ENCODE measurements around the gene PLLP.
"Not testable (repeated sequence)": the region's sequence is repeated elsewhere in the genome, so short reads cannot be mapped to it uniquely, and the experiment has no call there.

Gene PLLP

DNA sequence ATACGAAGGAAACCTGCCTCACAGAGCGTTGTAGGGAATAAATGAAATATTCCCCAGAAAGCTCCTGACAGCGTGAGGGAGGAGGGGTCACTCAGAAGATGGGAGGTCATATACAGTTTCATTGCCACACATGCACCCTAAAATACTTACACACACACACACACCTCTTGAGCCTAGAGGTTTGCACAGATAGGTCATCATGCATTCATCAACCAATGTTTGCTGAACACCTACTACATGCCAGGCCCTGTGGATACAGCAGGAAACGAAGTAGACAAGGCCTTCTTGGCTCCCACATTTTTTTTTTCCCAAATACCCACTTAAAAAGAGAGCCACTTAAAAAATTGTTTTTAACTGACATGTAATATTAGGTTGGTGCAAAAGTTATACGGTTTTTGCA, 907 bp upstream of the PLLP start:
- Mint-ChIP-seq H3K36me3 (ENCODE audit: low read depth) (no peaks in the 10 kb centered on the region), H3K9me3 (no peaks in the 10 kb centered on the region), H3K4me3 (no peak overlapping the region), H3K27me3 (ENCODE audit: low read depth) (peaks cover 38% of the 10 kb centered on the region), H3K27ac (no peak overlapping the region), H3K4me1 (ENCODE audit: low read depth) (peaks cover 27% of the 10 kb centered on the region)

DNA sequence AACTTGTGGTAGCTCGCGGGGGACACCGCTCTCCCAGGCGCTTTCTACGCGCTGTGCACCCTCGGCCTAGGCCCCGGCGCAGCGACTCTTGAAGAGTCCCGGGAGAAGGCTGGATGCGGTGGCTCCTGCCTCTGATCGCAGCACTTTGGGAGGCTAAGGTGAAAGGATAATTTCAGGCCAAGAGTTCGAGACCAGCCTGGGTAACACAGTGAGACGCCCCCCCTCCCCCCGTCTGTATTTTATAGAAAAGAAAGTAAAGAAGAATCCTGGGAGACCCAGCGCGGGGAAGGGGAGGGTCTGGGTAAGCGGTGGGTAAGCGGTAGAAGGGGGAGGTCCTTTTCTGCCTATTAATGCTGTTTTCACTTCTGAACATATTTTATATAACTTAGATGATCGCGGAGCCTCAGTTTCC, 486 bp upstream of the PLLP start:
- Mint-ChIP-seq H3K4me1 (ENCODE audit: low read depth) (peaks cover 25% of the 10 kb centered on the region), H3K27me3 (ENCODE audit: low read depth) (peaks cover 39% of the 10 kb centered on the region), H3K36me3 (ENCODE audit: low read depth) (no peaks in the 10 kb centered on the region), H3K9me3 (no peaks in the 10 kb centered on the region), H3K27ac (no peak overlapping the region), H3K4me3 (peak overlapping the region; percentile 70)

DNA sequence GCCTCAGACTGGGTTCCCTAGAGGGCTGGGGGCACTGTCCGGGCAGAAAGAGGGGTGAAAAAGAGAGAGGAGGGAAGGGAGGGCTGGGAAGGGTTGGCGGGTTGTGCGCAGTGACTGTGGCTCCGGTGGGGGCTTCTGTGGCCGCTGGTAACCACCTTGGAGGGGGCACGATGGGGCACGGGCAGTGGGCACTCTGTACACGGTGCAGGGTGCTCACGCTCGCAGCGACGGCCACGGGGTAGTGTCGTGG, 588 bp downstream of the PLLP start:
- no peaks in the 10 kb centered on the region for H3K9me3 Mint-ChIP-seq
- no peaks in the 10 kb centered on the region for H3K36me3 Mint-ChIP-seq (ENCODE audit: low read depth)
- H3K4me1 Mint-ChIP-seq (ENCODE audit: low read depth) = peaks cover 19% of the 10 kb centered on the region
- peak overlapping the region; percentile 81 for H3K4me3 Mint-ChIP-seq
- peaks cover 39% of the 10 kb centered on the region for H3K27me3 Mint-ChIP-seq (ENCODE audit: low read depth)
- H3K27ac Mint-ChIP-seq = no peak overlapping the region

DNA sequence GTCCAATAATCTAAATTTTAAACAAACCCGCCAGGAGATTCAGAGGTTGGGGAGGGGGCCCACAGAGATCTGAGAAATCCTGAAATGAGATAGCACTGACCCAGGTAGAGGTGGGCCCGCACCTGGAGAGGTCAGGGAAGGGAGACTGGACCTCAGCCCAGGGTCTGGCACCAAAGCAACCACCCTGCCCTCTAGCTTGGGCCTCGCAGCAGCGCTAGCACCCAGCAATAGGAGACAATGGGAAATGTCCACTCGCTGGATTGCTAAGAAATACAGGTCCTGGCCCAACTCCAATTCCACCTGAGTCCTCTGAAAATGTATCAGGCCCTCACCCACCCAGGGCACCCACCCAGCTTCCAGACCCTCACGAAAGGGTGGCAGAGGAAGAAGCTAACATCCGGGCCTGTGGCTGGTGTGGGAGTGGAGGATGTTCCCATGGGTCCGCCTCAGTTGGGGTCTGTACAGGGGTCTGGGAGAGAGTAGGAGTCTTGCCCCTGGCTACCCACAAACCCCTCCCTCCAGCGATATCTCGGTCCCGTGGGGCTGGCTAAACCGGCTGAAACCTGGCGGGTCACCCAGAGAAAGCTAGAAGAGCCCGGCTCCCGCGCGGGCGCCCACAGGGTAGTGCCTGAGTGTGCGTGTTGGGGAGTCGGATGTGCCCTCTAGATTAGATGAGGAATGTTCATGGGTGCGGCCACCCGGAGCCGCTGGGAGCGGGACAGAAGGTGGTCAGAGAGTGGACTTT, 1.1 kb downstream of the PLLP start:
- no peak overlapping the region for H3K27ac Mint-ChIP-seq
- H3K27me3 Mint-ChIP-seq (ENCODE audit: low read depth) = peaks cover 39% of the 10 kb centered on the region
- peaks cover 19% of the 10 kb centered on the region for H3K4me1 Mint-ChIP-seq (ENCODE audit: low read depth)
- no peaks in the 10 kb centered on the region for H3K36me3 Mint-ChIP-seq (ENCODE audit: low read depth)
- H3K4me3 Mint-ChIP-seq = peak overlapping the region; percentile 81
- no peaks in the 10 kb centered on the region for H3K9me3 Mint-ChIP-seq

DNA sequence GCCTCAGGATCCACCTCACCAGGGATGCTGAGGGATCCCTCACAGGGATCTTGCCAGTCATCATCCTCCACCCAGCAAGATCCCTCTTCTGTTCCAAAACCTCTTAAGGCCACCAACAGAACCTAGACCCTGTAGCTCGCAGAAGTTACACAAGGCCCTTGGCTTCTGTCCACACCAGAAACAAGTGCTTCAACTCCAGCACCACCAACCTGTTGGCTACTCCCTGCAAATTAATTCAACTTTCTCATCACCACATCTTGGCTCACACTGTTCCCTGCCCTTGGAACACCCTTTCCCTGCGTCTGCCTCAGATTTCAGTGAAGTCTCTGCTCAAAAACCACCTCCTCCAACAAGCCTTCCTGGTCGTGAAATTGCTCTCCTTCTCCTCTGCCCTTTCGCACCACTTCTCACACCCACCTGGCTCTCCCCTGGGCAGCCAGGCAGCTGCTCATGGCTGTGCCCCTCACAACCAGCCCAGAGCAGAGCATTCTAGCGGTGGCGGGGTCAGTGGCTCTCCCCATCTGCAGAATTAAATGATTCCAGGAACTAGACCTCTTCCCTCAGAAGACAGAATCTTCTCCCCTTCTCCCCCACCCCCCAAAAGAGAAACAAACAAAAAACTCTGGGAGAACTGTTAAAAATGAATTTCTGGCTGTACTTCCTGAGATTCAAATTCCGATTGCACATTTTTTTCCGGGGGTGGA, 1.8 kb downstream of the PLLP start:
- Mint-ChIP-seq H3K9me3 (no peaks in the 10 kb centered on the region), H3K4me3 (no peak overlapping the region), H3K36me3 (ENCODE audit: low read depth) (no peaks in the 10 kb centered on the region), H3K27ac (no peak overlapping the region), H3K4me1 (ENCODE audit: low read depth) (peaks cover 24% of the 10 kb centered on the region), H3K27me3 (ENCODE audit: low read depth) (peaks cover 42% of the 10 kb centered on the region)

DNA sequence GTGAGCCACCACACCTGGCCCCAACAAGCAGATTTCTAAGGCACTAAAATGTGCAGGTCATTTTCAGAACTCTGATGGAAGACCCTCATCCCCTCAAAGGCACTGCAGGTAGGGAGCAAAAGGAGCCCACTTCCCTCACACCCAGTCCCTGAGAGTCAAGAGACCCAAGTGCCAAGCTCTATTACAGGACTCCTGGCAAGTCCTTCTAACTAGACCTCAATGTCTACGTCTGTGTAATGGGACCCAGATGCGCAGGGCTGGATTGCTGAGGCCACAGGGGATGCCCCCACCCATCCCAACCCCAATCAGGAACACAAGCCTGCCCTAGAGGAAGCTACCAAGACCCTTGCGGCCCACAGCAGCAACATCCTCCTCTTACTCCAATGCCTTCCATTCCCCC, 2.7 kb downstream of the PLLP start:
- no peaks in the 10 kb centered on the region for H3K36me3 Mint-ChIP-seq (ENCODE audit: low read depth)
- peak overlapping the region; percentile 8 for H3K27ac Mint-ChIP-seq
- peaks cover 31% of the 10 kb centered on the region for H3K4me1 Mint-ChIP-seq (ENCODE audit: low read depth)
- H3K9me3 Mint-ChIP-seq = no peaks in the 10 kb centered on the region
- no peak overlapping the region for H3K4me3 Mint-ChIP-seq
- H3K27me3 Mint-ChIP-seq (ENCODE audit: low read depth) = peaks cover 44% of the 10 kb centered on the region

DNA sequence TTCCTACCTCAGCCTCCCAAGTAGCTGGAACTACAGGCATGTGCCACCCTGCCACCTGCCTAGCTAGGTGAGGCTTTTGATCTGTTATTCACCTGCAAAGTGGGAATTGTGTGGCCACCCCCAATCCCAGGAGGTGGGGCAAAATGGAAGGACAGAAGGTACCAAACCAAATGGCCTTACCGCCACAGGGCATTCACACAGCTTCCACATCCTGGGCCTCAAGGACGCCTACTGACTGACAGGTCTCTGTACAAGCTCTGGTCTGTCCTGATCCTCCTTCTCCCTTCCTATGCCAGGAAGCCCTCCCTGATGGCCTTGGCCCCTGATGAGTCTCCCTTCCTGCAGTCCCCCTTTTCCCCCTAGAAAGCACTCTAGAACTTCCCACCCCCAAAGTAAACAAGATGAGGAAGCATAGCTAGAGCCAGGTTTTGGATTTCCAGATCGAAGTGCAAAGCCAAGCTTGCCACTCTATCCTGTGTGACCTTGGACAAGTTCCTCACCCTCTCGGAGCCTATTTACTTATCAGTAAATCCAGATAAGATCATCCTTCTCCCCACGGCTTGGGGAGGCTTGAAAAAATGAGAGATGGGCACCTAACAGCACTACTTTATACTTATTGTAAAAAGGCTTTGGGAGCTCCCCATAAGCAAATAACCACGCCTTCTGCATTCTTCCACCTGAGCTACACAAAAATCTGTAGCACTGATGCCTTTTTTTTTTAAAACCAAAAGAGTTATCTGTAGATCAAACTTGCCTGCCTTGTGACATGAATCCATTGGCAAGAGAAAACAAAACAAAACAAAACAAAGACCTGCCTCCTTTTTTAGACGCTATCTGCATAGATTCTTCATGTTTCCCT, 4.5 kb downstream of the PLLP start:
- Mint-ChIP-seq H3K4me1 (ENCODE audit: low read depth) (peaks cover 35% of the 10 kb centered on the region), H3K27me3 (ENCODE audit: low read depth) (peaks cover 40% of the 10 kb centered on the region), H3K36me3 (ENCODE audit: low read depth) (no peaks in the 10 kb centered on the region), H3K4me3 (no peak overlapping the region), H3K27ac (no peak overlapping the region), H3K9me3 (no peaks in the 10 kb centered on the region)

DNA sequence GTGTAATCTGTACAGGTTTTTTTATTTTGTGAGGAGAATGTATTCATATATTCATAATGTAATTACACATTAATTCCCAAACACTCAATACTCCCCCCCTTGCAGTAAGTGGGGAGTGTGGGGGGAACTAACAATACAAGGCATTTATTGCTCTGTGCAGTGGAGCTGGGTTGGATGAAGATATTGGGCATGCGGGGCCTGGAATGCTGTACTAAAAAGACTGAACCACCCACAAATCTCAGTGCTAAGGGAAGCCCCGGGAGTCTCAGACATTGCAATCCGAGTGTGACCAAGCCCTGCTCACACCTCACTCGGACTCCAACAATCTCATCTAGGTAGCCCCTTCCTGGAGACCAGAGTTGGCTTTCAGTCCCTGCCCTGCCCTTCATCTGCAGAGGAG, 6.0 kb downstream of the PLLP start:
- Mint-ChIP-seq H3K27me3 (ENCODE audit: low read depth) (peaks cover 31% of the 10 kb centered on the region), H3K36me3 (ENCODE audit: low read depth) (no peaks in the 10 kb centered on the region), H3K4me3 (no peak overlapping the region), H3K9me3 (no peaks in the 10 kb centered on the region), H3K27ac (no peak overlapping the region), H3K4me1 (ENCODE audit: low read depth) (peaks cover 35% of the 10 kb centered on the region)

DNA sequence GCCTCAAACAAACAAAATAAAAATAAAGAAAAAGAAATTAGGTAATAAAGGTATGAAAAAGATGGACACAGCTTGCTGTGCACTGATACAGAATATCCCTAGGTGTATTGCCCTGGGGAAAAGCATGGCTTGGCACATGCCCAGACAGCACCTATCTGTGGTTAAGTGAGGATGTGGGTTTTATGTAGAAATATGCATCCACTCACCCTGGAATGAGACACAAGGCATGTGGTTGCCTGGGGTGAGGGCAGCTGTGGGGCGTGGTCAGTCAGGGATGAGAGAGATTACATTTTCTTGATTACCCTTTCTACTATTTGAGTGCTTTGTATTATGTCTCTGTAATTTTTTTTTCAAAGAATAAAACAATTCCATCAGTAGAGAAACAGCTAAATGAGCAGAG, 6.9 kb downstream of the PLLP start:
- no peaks in the 10 kb centered on the region for H3K36me3 Mint-ChIP-seq (ENCODE audit: low read depth)
- no peak overlapping the region for H3K4me3 Mint-ChIP-seq
- H3K4me1 Mint-ChIP-seq (ENCODE audit: low read depth) = peaks cover 32% of the 10 kb centered on the region
- H3K27ac Mint-ChIP-seq = peak overlapping the region; percentile 63
- peaks cover 22% of the 10 kb centered on the region for H3K27me3 Mint-ChIP-seq (ENCODE audit: low read depth)
- H3K9me3 Mint-ChIP-seq = no peaks in the 10 kb centered on the region

DNA sequence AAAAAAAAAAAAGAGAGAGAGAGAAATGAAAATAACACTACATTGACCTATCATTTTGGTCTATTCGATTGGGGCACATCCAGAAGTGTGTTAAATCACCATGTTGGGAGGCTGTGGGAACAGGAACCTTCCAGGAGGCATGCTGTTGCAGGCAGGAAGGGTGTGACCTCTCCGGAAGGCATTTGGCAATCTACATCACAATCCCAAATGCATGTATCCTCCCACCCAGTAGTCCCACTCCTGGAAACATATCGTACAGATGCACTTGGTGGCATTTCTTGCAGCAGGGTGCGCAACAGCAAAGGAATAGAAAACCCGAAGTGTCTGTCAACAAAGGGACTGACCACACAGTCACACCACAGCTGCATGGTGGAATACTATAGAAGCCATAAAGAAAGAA, 7.9 kb downstream of the PLLP start:
- Mint-ChIP-seq H3K36me3 (ENCODE audit: low read depth) (no peaks in the 10 kb centered on the region), H3K4me1 (ENCODE audit: low read depth) (peaks cover 31% of the 10 kb centered on the region), H3K4me3 (no peak overlapping the region), H3K9me3 (no peaks in the 10 kb centered on the region), H3K27me3 (ENCODE audit: low read depth) (peaks cover 13% of the 10 kb centered on the region), H3K27ac (peak overlapping the region; percentile 13)

DNA sequence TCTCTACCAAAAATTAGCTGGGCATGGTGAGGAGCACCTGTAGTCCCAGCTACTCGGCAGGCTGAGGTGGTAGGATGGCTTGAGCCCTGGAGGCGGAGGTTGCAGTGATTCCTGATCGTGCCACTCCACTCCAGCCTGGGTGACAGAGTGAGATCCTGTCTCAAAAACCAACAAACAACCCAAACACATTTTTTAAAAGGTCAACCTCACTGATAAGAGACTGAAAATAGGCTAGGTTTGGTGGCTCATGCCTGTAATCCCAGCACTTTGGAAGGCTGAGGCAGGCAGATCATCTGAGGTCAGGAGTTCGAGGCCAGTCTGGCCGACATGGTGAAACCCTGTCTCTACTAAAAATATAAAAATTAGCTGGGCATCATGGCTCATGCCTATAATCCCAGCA, 8.5 kb downstream of the PLLP start:
- peaks cover 29% of the 10 kb centered on the region for H3K4me1 Mint-ChIP-seq (ENCODE audit: low read depth)
- H3K27ac Mint-ChIP-seq = peak overlapping the region; percentile 4
- not testable (repeated sequence) for H3K36me3 Mint-ChIP-seq (ENCODE audit: low read depth); H3K4me3 Mint-ChIP-seq; H3K9me3 Mint-ChIP-seq
- peaks cover 10% of the 10 kb centered on the region for H3K27me3 Mint-ChIP-seq (ENCODE audit: low read depth)

DNA sequence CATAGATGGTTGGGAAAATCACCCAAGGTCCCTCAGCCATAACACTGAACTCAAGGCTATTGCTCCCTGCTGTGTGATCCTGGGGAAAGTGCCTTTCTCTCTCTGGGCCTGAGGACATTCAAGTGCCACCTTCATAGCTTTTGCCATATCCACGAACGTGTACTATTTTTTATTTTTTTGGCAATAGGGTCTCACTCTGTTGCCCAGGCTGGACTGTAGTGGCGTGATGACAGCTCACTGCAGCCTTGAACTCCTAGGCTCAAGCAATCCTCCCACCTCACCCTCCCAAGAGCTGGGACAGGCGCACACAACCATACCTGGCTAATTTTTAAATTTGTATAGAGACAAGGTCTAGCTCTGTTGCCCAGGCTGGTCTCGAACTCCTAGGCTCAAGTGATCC, 10.6 kb downstream of the PLLP start:
- H3K27me3 Mint-ChIP-seq (ENCODE audit: low read depth) = peaks cover 5% of the 10 kb centered on the region
- H3K27ac Mint-ChIP-seq = no peak overlapping the region
- H3K9me3 Mint-ChIP-seq = no peaks in the 10 kb centered on the region
- no peak overlapping the region for H3K4me3 Mint-ChIP-seq
- peaks cover 22% of the 10 kb centered on the region for H3K4me1 Mint-ChIP-seq (ENCODE audit: low read depth)
- no peaks in the 10 kb centered on the region for H3K36me3 Mint-ChIP-seq (ENCODE audit: low read depth)

DNA sequence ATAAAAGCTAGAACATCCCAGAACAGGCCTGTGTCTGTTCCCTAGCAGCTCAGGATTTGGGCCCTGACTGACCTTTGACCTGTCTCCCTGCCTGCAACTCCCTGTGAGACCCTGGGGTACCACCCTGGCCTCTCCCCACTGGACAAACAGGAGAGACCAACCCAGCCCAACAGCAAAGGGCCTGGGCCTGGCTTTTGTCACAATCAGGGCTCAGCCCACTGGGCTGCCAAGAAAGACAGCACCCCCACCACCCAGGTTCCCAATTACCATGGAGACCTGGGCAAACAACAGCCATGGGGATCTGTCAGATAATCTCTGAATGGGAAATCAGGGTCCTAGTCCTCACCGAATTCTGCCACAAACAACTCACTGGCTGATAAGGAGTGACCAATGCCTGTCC, 11.1 kb downstream of the PLLP start:
- Mint-ChIP-seq H3K4me1 (ENCODE audit: low read depth) (peaks cover 22% of the 10 kb centered on the region), H3K4me3 (no peak overlapping the region), H3K27ac (no peak overlapping the region), H3K9me3 (no peaks in the 10 kb centered on the region), H3K36me3 (ENCODE audit: low read depth) (no peaks in the 10 kb centered on the region), H3K27me3 (ENCODE audit: low read depth) (peaks cover 5% of the 10 kb centered on the region)

DNA sequence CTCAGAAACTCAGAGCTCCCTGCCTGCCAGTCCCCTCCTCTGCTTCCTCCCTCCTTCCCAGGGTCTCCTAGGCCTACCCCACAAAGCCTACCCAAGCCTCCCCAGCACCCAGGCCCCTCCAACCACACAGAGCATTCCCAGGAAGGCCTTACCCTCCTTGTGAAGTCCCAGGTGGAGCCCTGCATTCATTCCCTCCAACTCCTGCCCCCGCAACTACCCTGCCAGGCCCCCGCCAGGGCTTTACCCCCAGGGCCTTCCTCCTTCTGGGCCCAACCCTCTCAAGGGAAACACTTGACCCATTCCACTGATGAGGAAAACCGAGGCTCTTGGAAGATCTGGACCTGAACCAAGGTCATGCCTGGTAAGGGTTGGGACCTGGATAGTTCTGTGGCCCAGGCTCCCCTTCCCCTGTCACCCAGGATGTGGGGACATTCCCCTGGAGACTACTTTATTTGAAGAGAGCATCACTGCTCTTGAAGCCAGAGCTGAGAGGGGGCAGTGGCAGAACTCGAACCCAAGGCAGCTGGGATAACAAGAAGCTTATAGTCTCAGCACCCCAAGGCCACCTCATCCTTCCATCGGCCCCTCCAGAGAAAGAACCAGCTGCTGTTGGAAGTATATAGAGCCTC, 12.5 kb downstream of the PLLP start:
- Mint-ChIP-seq H3K27ac (no peak overlapping the region), H3K9me3 (no peaks in the 10 kb centered on the region), H3K4me1 (ENCODE audit: low read depth) (peaks cover 18% of the 10 kb centered on the region), H3K36me3 (ENCODE audit: low read depth) (no peaks in the 10 kb centered on the region), H3K27me3 (ENCODE audit: low read depth) (no peaks in the 10 kb centered on the region), H3K4me3 (no peak overlapping the region)

DNA sequence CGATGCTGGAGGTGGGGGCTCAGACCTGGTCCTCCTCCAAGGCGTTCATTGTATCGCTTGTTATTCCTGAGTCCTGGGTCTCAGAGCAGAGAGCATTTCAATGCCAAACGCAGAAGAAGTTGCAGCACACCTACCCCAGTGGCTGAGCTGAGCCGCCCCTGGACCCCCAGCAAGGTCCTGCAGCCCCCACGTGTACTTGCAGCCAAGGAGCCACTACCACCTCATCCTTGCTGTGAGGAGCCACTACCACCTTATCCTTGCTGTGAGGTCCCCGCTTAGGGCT, 13.5 kb downstream of the PLLP start:
- Mint-ChIP-seq H3K27ac (no peak overlapping the region), H3K9me3 (no peaks in the 10 kb centered on the region), H3K36me3 (ENCODE audit: low read depth) (no peaks in the 10 kb centered on the region), H3K27me3 (ENCODE audit: low read depth) (no peaks in the 10 kb centered on the region), H3K4me1 (ENCODE audit: low read depth) (peaks cover 20% of the 10 kb centered on the region), H3K4me3 (no peak overlapping the region)

Measured in T-helper 1 cell treated with Interleukin-12 subunit alpha and Interleukin-12 subunit beta and Interleukin-4 antibody, amounts not matched to agents 30 μg/mL and 1 μg/mL, for 36 hours (primary cell).